Measurements from ENCODE around the gene PSMC6.

The PSMC6 gene

GRCh38 chr14:52729925-52730708 is 23.1 kb downstream of the PSMC6 start, which contains the start of gene STYX (continued):
- TF ChIP-seq PRDM10 (tag by site-specific recombination; IDR thresholded peaks at IDR 0.05) (peak; percentile 37; the same call in 1 of the 2 replicates), ZNF596 (tag by site-specific recombination; IDR thresholded peaks at IDR 0.05) (no peak), ZNF791 (tag by site-specific recombination; IDR thresholded peaks at IDR 0.05) (no peak), ZNF292 (tag by site-specific recombination; IDR thresholded peaks at IDR 0.05; ENCODE audit: borderline replicate concordance, low read depth) (no peak), ZBTB7A (tag by site-specific recombination; IDR thresholded peaks at IDR 0.05; ENCODE audit: low read depth) (peak; percentile 71; the same call in 1 of the 2 replicates), HOXA7 (CRISPR knock-in tag; IDR thresholded peaks at IDR 0.05; ENCODE audit: borderline replicate concordance) (no peak), ZNF274 (IDR thresholded peaks at IDR 0.05; ENCODE audit: low read length) (no peak), ZNF274 (tag by site-specific recombination; IDR thresholded peaks at IDR 0.05; ENCODE audit: borderline replicate concordance) (no peak), ZNF214 (tag by site-specific recombination; IDR thresholded peaks at IDR 0.05; ENCODE audit: borderline replicate concordance) (no peak), TCF7L2 (IDR thresholded peaks at IDR 0.05; ENCODE audit: borderline replicate concordance, low read depth, low read length) (no peak), ZNF324 (tag by site-specific recombination; IDR thresholded peaks at IDR 0.05) (no peak), ZNF639 (tag by site-specific recombination; IDR thresholded peaks at IDR 0.05) (peak; percentile 57; the same call in 1 of the 2 replicates), ZNF664 (tag by site-specific recombination; IDR thresholded peaks at IDR 0.05) (no peak), BCL11A (tag by site-specific recombination; IDR thresholded peaks at IDR 0.05; ENCODE audit: low read depth) (no peak), ZNF530 (tag by site-specific recombination; IDR thresholded peaks at IDR 0.05; ENCODE audit: low read depth) (no peak), ZBTB49 (tag by site-specific recombination; IDR thresholded peaks at IDR 0.05; ENCODE audit: low read depth) (no peak), GLIS1 (tag by site-specific recombination; IDR thresholded peaks at IDR 0.05) (peak; percentile 58), ZNF510 (tag by site-specific recombination; IDR thresholded peaks at IDR 0.05; ENCODE audit: insufficient replicate concordance) (no peak), ZNF169 (tag by site-specific recombination; IDR thresholded peaks at IDR 0.05) (no peak), GLI2 (tag by site-specific recombination; IDR thresholded peaks at IDR 0.05; ENCODE audit: borderline replicate concordance, low read depth) (no peak), ZNF626 (tag by site-specific recombination; IDR thresholded peaks at IDR 0.05) (no peak), ZNF660 (tag by site-specific recombination; IDR thresholded peaks at IDR 0.05) (no peak), KLF9 (tag by site-specific recombination; IDR thresholded peaks at IDR 0.05; ENCODE audit: low read depth) (peak; percentile 83), ZNF140 (tag by site-specific recombination; IDR thresholded peaks at IDR 0.05) (no peak), ZNF513 (tag by site-specific recombination; IDR thresholded peaks at IDR 0.05) (no peak), BCL11B (tag by site-specific recombination; IDR thresholded peaks at IDR 0.05; ENCODE audit: low read depth) (no peak), ZNF561 (tag by site-specific recombination; IDR thresholded peaks at IDR 0.05; ENCODE audit: borderline replicate concordance) (no peak), ZXDB (tag by site-specific recombination; IDR thresholded peaks at IDR 0.05) (0 out of 2 replicates have a peak, but pooled peaks have one; percentile 41), ZNF114 (tag by site-specific recombination; IDR thresholded peaks at IDR 0.05) (no peak), ZNF571 (tag by site-specific recombination; IDR thresholded peaks at IDR 0.05) (no peak), KLF7 (tag by site-specific recombination; IDR thresholded peaks at IDR 0.05; ENCODE audit: borderline replicate concordance) (peak; percentile 61; the same call in 1 of the 2 replicates)

Measured in HEK293 (cell line).